ENCODE results near the gene ADGRL4. TPM values are rescaled to one million over a fixed set of nuclear protein-coding genes. Genes with fewer than 3 reads are reported as not detected.
"Not testable (repeated sequence)": the region's sequence is repeated elsewhere in the genome, so short reads cannot be mapped to it uniquely, and the experiment has no call there.

ADGRL4 gene
- total RNA-seq, 1 donor from 2014 or later: 17.7 TPM

DNA sequence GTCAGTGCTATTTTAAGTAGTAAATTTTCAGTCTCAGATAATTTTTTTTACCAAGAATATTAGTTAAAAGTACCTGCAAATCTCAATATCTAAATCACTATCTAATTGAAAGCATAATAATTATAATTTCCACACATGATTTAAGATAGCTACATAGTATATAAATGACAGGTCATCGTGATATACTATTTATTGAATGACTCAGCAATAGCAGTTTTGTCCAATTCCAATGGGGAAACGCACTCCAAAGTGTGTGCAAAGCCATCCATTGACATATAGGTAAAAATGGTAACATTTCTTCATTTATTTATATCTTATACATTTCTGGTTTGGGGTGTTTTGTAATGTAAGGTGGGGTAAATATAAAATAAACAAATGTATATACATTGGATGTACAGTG, 19.5 kb downstream of the ADGRL4 start:
- Histone ChIP-seq H3K9me3 (no peaks in the 10 kb centered on the region), H3K4me1 (no peaks in the 10 kb centered on the region), H3K27me3 (no peaks in the 10 kb centered on the region), H3K27ac (no peak overlapping the region), H3K4me3 (no peak overlapping the region), H3K36me3 (no peaks in the 10 kb centered on the region)
- DNase-seq (ENCODE audit: extremely low spot score in 2 of 2): no peak
- intact Hi-C loops (cut with DNase I): no loop called here
- TF ChIP-seq POLR2A (IDR thresholded peaks at IDR 0.05): no peak

DNA sequence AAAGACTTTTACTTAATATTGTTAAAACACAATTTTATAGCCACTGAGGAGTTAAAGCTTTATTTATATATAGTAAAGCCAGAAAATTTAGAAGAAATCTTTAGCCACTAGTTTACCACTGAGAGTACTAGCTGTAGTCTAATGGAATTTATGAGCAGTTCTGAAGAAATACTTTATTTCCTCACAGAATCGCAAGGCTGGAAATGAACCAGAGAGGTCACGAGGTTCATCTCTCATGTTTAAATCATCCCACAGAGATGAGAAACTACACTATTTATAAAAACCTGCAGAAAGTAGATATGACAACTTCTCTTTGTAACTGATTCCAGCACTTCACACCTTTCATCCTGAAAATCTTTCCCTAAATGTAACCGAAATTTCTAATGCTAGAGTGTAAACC, 26.0 kb downstream of the ADGRL4 start:
- no peaks in the 10 kb centered on the region for H3K9me3 ChIP-seq
- TF ChIP-seq, protein P1, sequence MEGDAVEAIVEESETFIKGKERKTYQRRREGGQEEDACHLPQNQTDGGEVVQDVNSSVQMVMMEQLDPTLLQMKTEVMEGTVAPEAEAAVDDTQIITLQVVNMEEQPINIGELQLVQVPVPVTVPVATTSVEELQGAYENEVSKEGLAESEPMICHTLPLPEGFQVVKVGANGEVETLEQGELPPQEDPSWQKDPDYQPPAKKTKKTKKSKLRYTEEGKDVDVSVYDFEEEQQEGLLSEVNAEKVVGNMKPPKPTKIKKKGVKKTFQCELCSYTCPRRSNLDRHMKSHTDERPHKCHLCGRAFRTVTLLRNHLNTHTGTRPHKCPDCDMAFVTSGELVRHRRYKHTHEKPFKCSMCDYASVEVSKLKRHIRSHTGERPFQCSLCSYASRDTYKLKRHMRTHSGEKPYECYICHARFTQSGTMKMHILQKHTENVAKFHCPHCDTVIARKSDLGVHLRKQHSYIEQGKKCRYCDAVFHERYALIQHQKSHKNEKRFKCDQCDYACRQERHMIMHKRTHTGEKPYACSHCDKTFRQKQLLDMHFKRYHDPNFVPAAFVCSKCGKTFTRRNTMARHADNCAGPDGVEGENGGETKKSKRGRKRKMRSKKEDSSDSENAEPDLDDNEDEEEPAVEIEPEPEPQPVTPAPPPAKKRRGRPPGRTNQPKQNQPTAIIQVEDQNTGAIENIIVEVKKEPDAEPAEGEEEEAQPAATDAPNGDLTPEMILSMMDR (IDR thresholded peaks at IDR 0.05): no peak
- no peak for TF ChIP-seq POLR2A (IDR thresholded peaks at IDR 0.05)
- no peak for TF ChIP-seq POLR2AphosphoS5 (IDR thresholded peaks at IDR 0.05; ENCODE audit: insufficient read depth in 1 of 2, low read depth in 1 of 2)
- H3K27me3 ChIP-seq: no peaks in the 10 kb centered on the region
- no peak overlapping the region for H3K27ac ChIP-seq
- H3K4me3 ChIP-seq: no peak overlapping the region
- no peaks in the 10 kb centered on the region for H3K4me1 ChIP-seq
- intact Hi-C loops (cut with DNase I): no loop called here
- no peak for DNase-seq (ENCODE audit: extremely low spot score in 2 of 2)
- no peaks in the 10 kb centered on the region for H3K36me3 ChIP-seq

DNA sequence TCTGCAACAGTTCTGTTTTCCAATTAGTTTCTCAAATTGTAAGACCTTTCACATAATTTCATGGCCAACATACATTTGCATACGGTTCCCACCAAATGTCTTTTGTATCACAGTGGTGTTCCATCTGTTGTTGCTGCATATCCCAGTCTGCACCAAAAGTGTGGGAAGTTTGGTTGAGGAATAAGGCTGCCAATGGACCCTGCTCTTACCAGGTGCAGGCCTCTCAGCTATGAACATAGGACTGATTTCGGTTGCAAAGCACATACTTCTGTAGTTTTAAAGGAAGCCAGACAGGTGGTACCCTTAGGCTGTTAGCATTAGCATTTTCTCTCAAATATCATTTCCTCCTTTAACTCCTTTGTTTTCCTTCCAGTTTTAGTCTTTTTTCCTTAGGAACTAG, 33.8 kb downstream of the ADGRL4 start:
- no peak overlapping the region for H3K27ac ChIP-seq
- no peaks in the 10 kb centered on the region for H3K27me3 ChIP-seq
- H3K4me1 ChIP-seq: no peaks in the 10 kb centered on the region
- no peaks in the 10 kb centered on the region for H3K9me3 ChIP-seq
- no peaks in the 10 kb centered on the region for H3K36me3 ChIP-seq
- H3K4me3 ChIP-seq: no peak overlapping the region
- TF ChIP-seq, protein P1 (IDR thresholded peaks at IDR 0.05): no peak
- TF ChIP-seq POLR2A (IDR thresholded peaks at IDR 0.05): no peak
- TF ChIP-seq POLR2AphosphoS5 (IDR thresholded peaks at IDR 0.05; ENCODE audit: insufficient read depth in 1 of 2, low read depth in 1 of 2): no peak
- intact Hi-C loops (cut with DNase I): no loop called here
- DNase-seq (ENCODE audit: extremely low spot score in 2 of 2): no peak

DNA sequence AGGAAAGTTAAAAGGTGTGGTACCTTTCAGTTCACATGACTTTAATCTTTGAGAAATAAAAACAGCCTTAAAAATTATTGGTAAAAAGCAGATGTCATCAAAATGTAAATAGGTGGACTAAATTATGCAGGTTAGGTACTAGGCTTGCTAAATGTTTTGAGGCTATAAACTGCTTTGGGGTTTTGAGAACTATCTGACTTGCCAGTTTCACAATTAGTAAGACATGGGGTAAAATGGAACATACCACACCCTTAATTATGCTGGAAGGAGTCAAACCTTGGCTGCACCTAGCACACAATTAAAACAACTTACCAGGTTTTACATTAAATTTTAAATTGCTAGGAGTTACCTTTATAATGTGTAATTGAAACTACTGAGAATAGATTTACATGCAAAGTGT, 39.4 kb downstream of the ADGRL4 start:
- intact Hi-C loops (cut with DNase I); H3K4me1 ChIP-seq; H3K27me3 ChIP-seq; H3K36me3 ChIP-seq; H3K4me3 ChIP-seq; DNase-seq (ENCODE audit: extremely low spot score in 2 of 2); H3K27ac ChIP-seq; H3K9me3 ChIP-seq: not testable (repeated sequence)

DNA sequence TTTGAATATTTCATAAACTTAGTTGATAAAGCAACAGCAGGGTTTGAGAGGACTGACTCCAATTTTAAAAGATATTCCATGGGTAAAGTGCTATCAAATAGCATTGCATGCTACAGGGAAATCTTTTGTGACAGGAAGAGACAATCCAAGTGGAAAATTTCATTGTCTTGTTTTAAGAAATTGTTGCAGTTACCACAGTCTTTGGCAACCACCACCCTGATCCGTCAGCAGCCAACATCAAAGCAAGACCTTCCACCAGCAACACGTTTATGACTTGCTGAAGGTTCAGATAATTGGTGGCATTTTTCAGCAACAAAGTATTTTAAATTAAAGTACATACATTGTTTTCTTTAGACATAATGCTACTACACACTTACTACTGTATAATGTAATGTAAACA, 47.8 kb downstream of the ADGRL4 start:
- Histone ChIP-seq H3K36me3 (no peaks in the 10 kb centered on the region), H3K9me3 (no peaks in the 10 kb centered on the region), H3K27me3 (no peaks in the 10 kb centered on the region), H3K27ac (no peak overlapping the region), H3K4me1 (no peaks in the 10 kb centered on the region), H3K4me3 (no peak overlapping the region)
- DNase-seq (ENCODE audit: extremely low spot score in 2 of 2): no peak
- TF ChIP-seq, protein P1 (IDR thresholded peaks at IDR 0.05): no peak
- no peak for TF ChIP-seq POLR2A (IDR thresholded peaks at IDR 0.05)
- no peak for TF ChIP-seq POLR2AphosphoS5 (IDR thresholded peaks at IDR 0.05; ENCODE audit: insufficient read depth in 1 of 2, low read depth in 1 of 2)
- intact Hi-C loops (cut with DNase I): no loop called here

DNA sequence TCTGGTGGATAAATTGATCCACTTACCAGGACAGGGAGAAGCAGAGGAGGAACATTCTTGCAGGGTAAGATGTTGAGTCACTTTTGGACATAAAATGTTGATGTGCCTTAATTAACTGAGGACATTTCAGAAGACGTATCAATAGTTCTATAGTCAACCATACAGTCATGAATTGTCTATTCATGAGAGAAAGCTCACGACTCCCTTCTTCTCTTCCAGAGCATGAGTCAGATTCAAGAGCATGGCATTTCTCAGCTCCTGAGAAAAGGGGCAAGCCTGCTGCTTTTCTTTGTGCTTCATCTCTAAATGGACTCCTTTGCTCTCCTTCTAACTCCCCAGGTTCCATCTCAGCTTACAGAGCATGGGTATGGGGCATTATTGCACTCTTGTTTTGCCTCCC, 55.7 kb downstream of the ADGRL4 start:
- intact Hi-C loops (cut with DNase I): no loop called here
- no peaks in the 10 kb centered on the region for H3K27me3 ChIP-seq
- H3K4me3 ChIP-seq: no peak overlapping the region
- no peak overlapping the region for H3K27ac ChIP-seq
- H3K4me1 ChIP-seq: no peaks in the 10 kb centered on the region
- H3K36me3 ChIP-seq: no peaks in the 10 kb centered on the region
- TF ChIP-seq, protein P1 (IDR thresholded peaks at IDR 0.05): no peak
- no peak for TF ChIP-seq POLR2AphosphoS5 (IDR thresholded peaks at IDR 0.05; ENCODE audit: insufficient read depth in 1 of 2, low read depth in 1 of 2)
- no peak for TF ChIP-seq POLR2A (IDR thresholded peaks at IDR 0.05)
- no peak for DNase-seq (ENCODE audit: extremely low spot score in 2 of 2)
- no peaks in the 10 kb centered on the region for H3K9me3 ChIP-seq

Data from vagina (tissue), 2 donors.